Sigmoid colon (tissue), 7 donors: ENCODE data around the gene NACC2. TPM values are rescaled to one million over a fixed set of nuclear protein-coding genes. Genes with fewer than 3 reads are reported as not detected.

ENCODE experiments used
- DNase-seq: peaks from one replicate; pipeline ENCODE4 v3.0.0-alpha.2; 2019
- H3K27ac ChIP-seq, 4 donors: fragments of 200-600 bp; sonication (generic); one replicate each; pipeline ENCODE4 v1.5.1; 2016 to 2019; ENCODE audit warnings: mild to moderate bottlenecking in 1 of 4
- H3K27me3 ChIP-seq, 3 donors: fragments of 200-600 bp; sonication (generic); one replicate each; pipeline ENCODE4 v1.5.1; 2019; ENCODE audit warnings: mild to moderate bottlenecking in 1 of 3
- H3K36me3 ChIP-seq, 4 donors: fragments of 200-600 bp; sonication (generic); one replicate each; pipeline ENCODE4 v1.5.1; 2016 to 2019
- H3K4me1 ChIP-seq, 4 donors: fragments of 200-600 bp; sonication (generic); one replicate each; pipeline ENCODE4 v1.5.1; 2017 to 2019
- H3K4me3 ChIP-seq, 4 donors: fragments of 200-600 bp; sonication (generic); one replicate each; pipeline ENCODE4 v1.5.1; 2017 to 2019; ENCODE audit warnings: mild to moderate bottlenecking in 2 of 4, moderate library complexity in 1 of 4
- H3K9me3 ChIP-seq, 4 donors: fragments of 200-600 bp in 3 of 4; sonication (generic) in 3 of 4; one replicate each; pipeline versions ENCODE4 v1.5.1 to v1.6.1; 2013 to 2019
- CTCF ChIP-seq, 4 experiments: fragments of 450-650 bp in 3 of 4; fragments of 200-600 bp in 1 of 4; IDR thresholded peaks; one replicate each; pipeline ENCODE4 v1.5.1; 2016 to 2019; ENCODE audit warnings: antibody characterized with exemption in 4 of 4, mild to moderate bottlenecking in 3 of 4, moderate library complexity in 2 of 4
- EP300 ChIP-seq, 4 donors: sonication (generic); formaldehyde crosslinking; IDR thresholded peaks; one replicate each; pipeline ENCODE4 v1.6.1; 2017; ENCODE audit warnings: antibody characterized with exemption in 4 of 4
- POLR2A ChIP-seq, 2 donors: fragments of 450-650 bp; IDR thresholded peaks; one replicate each; pipeline ENCODE4 v1.6.1; 2016; ENCODE audit warnings: antibody characterized with exemption in 2 of 2, mild to moderate bottlenecking in 2 of 2, moderate library complexity in 2 of 2
- POLR2AphosphoS5 ChIP-seq, 4 donors: sonication (generic); formaldehyde crosslinking; IDR thresholded peaks; one replicate each; pipeline ENCODE4 v1.6.1; 2017; ENCODE audit warnings: antibody characterized with exemption in 4 of 4
- WGBS, 2 donors: extraction: QIAGEN DNeasy Blood & Tissue Kit; methylation state at CpG; one replicate each; pipeline ENCODE4 v1.1.7; 2013; 5-methylcytosine and 5-hydroxymethylcytosine counted together
- intact Hi-C: fragments of 100-400 bp; cut with DNase I; formaldehyde crosslinking; loops from one replicate; pipeline ENCODE4 v1.15.1; 2023
- polyA plus RNA-seq, 3 donors: library from polyadenylated mRNA; stranded (reverse); fragments of 200-250 nt; gene quantifications; one replicate each; pipeline ENCODE4 v1.2.3, GENCODE V29; 2013
- total RNA-seq, 4 donors: library from RNA; depleted of rRNA; stranded (reverse); fragments of >200 nt; gene quantifications; one replicate each; pipeline ENCODE4 v1.1.0, GENCODE V29; 2016
- donor health status: healthy with polysubstance abuse.
- donor health status: Bipolar disorder and iron deficiency.
- donor health status: healthy.

The NACC2 gene
- total and polyA plus RNA-seq, 7 donors = 3.6 to 80.0 (median 41.6) TPM

DNA sequence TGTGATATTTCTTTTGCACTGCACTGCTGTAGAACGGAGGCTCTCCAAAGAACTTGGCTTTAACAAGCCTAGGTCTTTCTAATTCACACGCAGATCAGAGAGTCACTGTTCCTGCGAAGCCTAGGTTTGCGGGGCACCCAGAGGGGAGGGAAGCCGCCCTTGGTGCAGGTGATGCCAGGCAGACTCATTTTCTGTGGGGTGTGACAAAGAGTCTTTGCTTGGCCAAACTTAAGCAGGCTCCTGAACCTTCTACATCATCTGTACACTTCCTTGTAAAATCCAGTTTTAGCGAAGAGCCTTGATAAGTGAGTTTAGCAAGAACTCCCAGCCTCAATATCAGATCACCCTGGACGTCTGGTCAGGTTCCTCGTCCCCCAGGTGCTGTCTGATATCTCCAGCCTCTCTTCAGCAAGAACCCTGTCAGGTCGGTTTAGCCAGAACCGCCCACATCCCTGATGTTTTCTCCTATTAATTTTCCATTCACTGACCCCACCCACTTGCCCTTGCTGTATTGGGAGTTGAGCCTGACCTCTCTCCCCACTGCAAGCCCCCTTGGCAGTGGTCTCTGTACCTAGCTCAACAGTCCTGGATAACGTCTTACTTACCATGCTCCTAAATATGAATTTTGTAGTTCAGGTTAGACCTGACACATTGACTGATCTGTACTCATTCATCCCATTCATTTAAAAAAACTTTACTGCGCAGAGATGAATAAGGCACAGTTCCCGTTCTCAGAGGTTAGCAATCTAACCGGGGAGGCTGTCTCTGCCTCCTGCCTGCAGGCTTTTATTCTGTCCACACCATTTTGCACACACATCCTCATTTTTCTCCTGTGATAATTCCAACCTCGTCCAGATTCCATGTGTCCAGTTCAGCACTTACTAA is 133.0 kb downstream of the NACC2 start:
- Histone ChIP-seq H3K4me1 (peaks cover 0 to 29% (median 21%) of the 10 kb centered on the region in 4 donors), H3K36me3 (peaks cover 0 to under 1% (median 0%) of the 10 kb centered on the region in 4 donors), H3K27ac (peak overlapping the region in 2 of 4 donors; percentile 40 to 50), H3K4me3 (peak overlapping the region in 1 of 4 donors; percentile 99), H3K9me3 (no peaks in the 10 kb centered on the region), H3K27me3 (no peaks in the 10 kb centered on the region)
- WGBS, 2 donors = 37 to 42% methylated on average over 15 of the region's 15 CpGs
- TF ChIP-seq CTCF (IDR thresholded peaks at IDR 0.05) (no peak), EP300 (IDR thresholded peaks at IDR 0.05) (no peak), POLR2A (IDR thresholded peaks at IDR 0.05) (no peak), POLR2AphosphoS5 (IDR thresholded peaks at IDR 0.05) (no peak)
- intact Hi-C loops = loop anchor here (1.0 to 10.0 kb wide), 3 partner anchors 55 to 283 kb away; partner anchors contain the start of genes CAMSAP1, QSOX2 and TMEM250
- no peak for DNase-seq

GRCh38 chr9:135961277-135961715 is 133.8 kb downstream of the NACC2 start, which contains the start of gene UBAC1:
UBAC1 (minus strand) TSS chr9:135961373; CDS start chr9:135961162, 211 bp downstream.
- intact Hi-C loops = loop anchor here (1.0 to 10.0 kb wide), 3 partner anchors 54 to 284 kb away; partner anchors contain the start of genes CAMSAP1, QSOX2 and TMEM250
- Histone ChIP-seq H3K4me3 (peak within 1 kb of the TSS; percentile 86 to 99 (median 98)), H3K4me1 (peaks cover 0 to 29% (median 21%) of the 10 kb centered on the region in 4 donors), H3K36me3 (peaks cover 0 to 3% (median 0%) of the 10 kb centered on the region in 4 donors), H3K27ac (peak within 1 kb of the TSS; percentile 93 to 95 (median 94)), H3K27me3 (no peaks in the 10 kb centered on the region), H3K9me3 (no peaks in the 10 kb centered on the region)
- 0 to 1% methylated on average over 53 of the region's 53 CpGs for WGBS, 2 donors
- peak; percentile 98 for DNase-seq
- TF ChIP-seq CTCF (IDR thresholded peaks at IDR 0.05) (peak in 2 of 4 experiments; percentile 16 to 22), EP300 (IDR thresholded peaks at IDR 0.05) (peak in 1 of 4 donors; percentile 61), POLR2AphosphoS5 (IDR thresholded peaks at IDR 0.05) (peak in 1 of 4 donors; percentile 55), POLR2A (IDR thresholded peaks at IDR 0.05) (no peak)

GRCh38 chr9:135960411-135961276 is 134.4 kb downstream of the NACC2 start:
- no peak for DNase-seq
- H3K9me3 ChIP-seq = no peaks in the 10 kb centered on the region
- peak overlapping the region; percentile 93 to 95 (median 94) for H3K27ac ChIP-seq
- peaks cover 0 to 3% (median 0%) of the 10 kb centered on the region in 4 donors for H3K36me3 ChIP-seq
- TF ChIP-seq POLR2A (IDR thresholded peaks at IDR 0.05) (no peak), CTCF (IDR thresholded peaks at IDR 0.05) (no peak), POLR2AphosphoS5 (IDR thresholded peaks at IDR 0.05) (peak in 2 of 4 donors; percentile 64 to 69), EP300 (IDR thresholded peaks at IDR 0.05) (no peak)
- H3K4me3 ChIP-seq = peak overlapping the region; percentile 86 to 99 (median 98)
- H3K27me3 ChIP-seq = no peaks in the 10 kb centered on the region
- H3K4me1 ChIP-seq = peaks cover 0 to 29% (median 21%) of the 10 kb centered on the region in 4 donors
- intact Hi-C loops = loop anchor here (1.0 to 10.0 kb wide), 3 partner anchors 53 to 284 kb away; partner anchors contain the start of genes CAMSAP1, QSOX2 and TMEM250
- 1% methylated on average over 74 of the region's 74 CpGs for WGBS, 2 donors

GRCh38 chr9:135959814-135960213 is 135.3 kb downstream of the NACC2 start:
- Histone ChIP-seq H3K27ac (peak overlapping the region; percentile 93 to 95 (median 94)), H3K36me3 (peaks cover 0 to 4% (median 4%) of the 10 kb centered on the region in 4 donors), H3K9me3 (no peaks in the 10 kb centered on the region), H3K4me1 (peaks cover 0 to 29% (median 21%) of the 10 kb centered on the region in 4 donors), H3K27me3 (no peaks in the 10 kb centered on the region), H3K4me3 (peak overlapping the region; percentile 86 to 99 (median 98))
- TF ChIP-seq POLR2A (IDR thresholded peaks at IDR 0.05) (no peak), POLR2AphosphoS5 (IDR thresholded peaks at IDR 0.05) (no peak)
- intact Hi-C loops = loop anchor here (2.0 to 10.0 kb wide), 2 partner anchors 159 to 285 kb away; partner anchors contain the start of genes QSOX2 and TMEM250
- WGBS, 2 donors = 25 to 64% methylated on average over 9 of the region's 9 CpGs
- no peak for DNase-seq
